NCI-H2196 (cell line): Measurements from ENCODE around the gene TULP4.

Experiments used
- DNase-seq: peaks from one replicate; lab custom pipeline; 2025; ENCODE audit not compliant: unreplicated experiment; lab: John Stamatoyannopoulos, UW

TULP4 gene

GRCh38 chr6:158312165-158312564 lies at the start of gene TULP4:
TSS of gene TULP4 (plus strand) at chr6:158312465. CDS start at chr6:158314017, 1,552 bp downstream.
- no peak for DNase-seq

- no peak for DNase-seq
Observed at GRCh38 chr6:158262755-158263154, 49.5 kb upstream of the TULP4 start.

GRCh38 chr6:158264180-158264579 lies 48.1 kb upstream of the TULP4 start:
- no peak for DNase-seq

- DNase-seq, result no peak
Observed at GRCh38 chr6:158266131-158266530, 46.1 kb upstream of the TULP4 start.

GRCh38 chr6:158268361-158269147 lies 43.7 kb upstream of the TULP4 start:
- DNase-seq, result no peak

GRCh38 chr6:158269657-158270056 lies 42.6 kb upstream of the TULP4 start:
- no peak for DNase-seq

GRCh38 chr6:158270389-158271127 lies 41.7 kb upstream of the TULP4 start:
- no peak for DNase-seq

- DNase-seq, result no peak
Observed at GRCh38 chr6:158272324-158272723, 39.9 kb upstream of the TULP4 start.

GRCh38 chr6:158278004-158278403 lies 34.3 kb upstream of the TULP4 start:
- DNase-seq, result no peak

GRCh38 chr6:158279615-158280014 lies 32.6 kb upstream of the TULP4 start:
- DNase-seq, result no peak

GRCh38 chr6:158283304-158283980 lies 28.8 kb upstream of the TULP4 start:
- no peak for DNase-seq

- DNase-seq, result no peak
Observed at GRCh38 chr6:158284007-158284875, 28.0 kb upstream of the TULP4 start.

- no peak for DNase-seq
Observed at GRCh38 chr6:158284876-158285655, 27.2 kb upstream of the TULP4 start.

GRCh38 chr6:158285656-158286021 lies 26.6 kb upstream of the TULP4 start:
- DNase-seq, result no peak

GRCh38 chr6:158286413-158286812 lies 25.9 kb upstream of the TULP4 start:
- no peak for DNase-seq

- DNase-seq, result no peak
Observed at GRCh38 chr6:158287047-158287446, 25.2 kb upstream of the TULP4 start.

- no peak for DNase-seq
Observed at GRCh38 chr6:158290040-158290439, 22.2 kb upstream of the TULP4 start.

- no peak for DNase-seq
Observed at GRCh38 chr6:158290659-158291058, 21.6 kb upstream of the TULP4 start.

GRCh38 chr6:158292016-158292415 lies 20.2 kb upstream of the TULP4 start:
- no peak for DNase-seq

GRCh38 chr6:158293122-158293521 lies 19.1 kb upstream of the TULP4 start:
- DNase-seq, result no peak
